ENCODE measurements around the gene APLN.

APLN gene

GRCh38 chrX:129612396-129612795 is 42.4 kb downstream of the APLN start:
- no peak overlapping the region for H3K4me3 ChIP-seq (replicated peaks in 1 of 2; ENCODE audit: low read depth in 2 of 2, low read length in 2 of 2)
- TF ChIP-seq CTCF (IDR thresholded peaks at IDR 0.05; ENCODE audit: low read depth, low read length) = no peak
- no peak for DNase-seq (ENCODE audit: low read depth in 2 of 2)

- H3K4me3 ChIP-seq (replicated peaks in 1 of 2; ENCODE audit: low read depth in 2 of 2, low read length in 2 of 2) = no peak overlapping the region
- TF ChIP-seq CTCF (IDR thresholded peaks at IDR 0.05; ENCODE audit: low read depth, low read length) = peak; percentile 16
- no peak for DNase-seq (ENCODE audit: low read depth in 2 of 2)
Measured at GRCh38 chrX:129609395-129609794, 45.4 kb downstream of the APLN start.

GRCh38 chrX:129608496-129608895 is 46.3 kb downstream of the APLN start:
- H3K4me3 ChIP-seq (replicated peaks in 1 of 2; ENCODE audit: low read depth in 2 of 2, low read length in 2 of 2) = no peak overlapping the region
- no peak for TF ChIP-seq CTCF (IDR thresholded peaks at IDR 0.05; ENCODE audit: low read depth, low read length)
- no peak for DNase-seq (ENCODE audit: low read depth in 2 of 2)

GRCh38 chrX:129606918-129607317 is 47.8 kb downstream of the APLN start:
- H3K4me3 ChIP-seq (replicated peaks in 1 of 2; ENCODE audit: low read depth in 2 of 2, low read length in 2 of 2) = no peak overlapping the region
- DNase-seq (ENCODE audit: low read depth in 2 of 2) = peak; percentile 59 to 62
- TF ChIP-seq CTCF (IDR thresholded peaks at IDR 0.05; ENCODE audit: low read depth, low read length) = peak; percentile 51

GRCh38 chrX:129600981-129601424 is 53.8 kb downstream of the APLN start:
- peak in 1 of 2 donors; percentile 33 for DNase-seq (ENCODE audit: low read depth in 2 of 2)

GRCh38 chrX:129599996-129600395 is 54.8 kb downstream of the APLN start:
- H3K4me3 ChIP-seq (replicated peaks in 1 of 2; ENCODE audit: low read depth in 2 of 2, low read length in 2 of 2) = no peak overlapping the region
- DNase-seq (ENCODE audit: low read depth in 2 of 2) = no peak
- TF ChIP-seq CTCF (IDR thresholded peaks at IDR 0.05; ENCODE audit: low read depth, low read length) = no peak

More at GRCh38 chrX:129600981-129601424, 53.8 kb downstream of the APLN start:
- TF ChIP-seq CTCF (IDR thresholded peaks at IDR 0.05; ENCODE audit: low read depth, low read length) = peak; percentile 45
- no peak overlapping the region for H3K4me3 ChIP-seq (replicated peaks in 1 of 2; ENCODE audit: low read depth in 2 of 2, low read length in 2 of 2)

- no peak for TF ChIP-seq CTCF (IDR thresholded peaks at IDR 0.05; ENCODE audit: low read depth, low read length)
- no peak for DNase-seq (ENCODE audit: low read depth in 2 of 2)
- H3K4me3 ChIP-seq (replicated peaks in 1 of 2; ENCODE audit: low read depth in 2 of 2, low read length in 2 of 2) = no peak overlapping the region
Measured at GRCh38 chrX:129599499-129599898, 55.3 kb downstream of the APLN start.

Measured in cardiac fibroblast (primary cell).